Stimulated activated CD4-positive, alpha-beta T cell treated with anti-CD3 and anti-CD28 coated beads, Interleukin-4, amount 100 ng/mL, for 24 hours (primary cell): ENCODE measurements around the gene B3GAT1.

Experiments used
- DNase-seq: peaks from one replicate; pipeline ENCODE4 v3.0.0-alpha.2; 2020

B3GAT1 gene

GRCh38 chr11:134441281-134441680 is 29.2 kb upstream of the B3GAT1 start:
- DNase-seq: no peak

GRCh38 chr11:134440851-134441250 is 28.8 kb upstream of the B3GAT1 start:
- no peak for DNase-seq

- DNase-seq: no peak
Measured at GRCh38 chr11:134438542-134439537, 26.8 kb upstream of the B3GAT1 start.

GRCh38 chr11:134437821-134438220 is 25.8 kb upstream of the B3GAT1 start:
- DNase-seq: no peak

GRCh38 chr11:134436781-134437180 is 24.7 kb upstream of the B3GAT1 start:
- no peak for DNase-seq

GRCh38 chr11:134433806-134434205 is 21.8 kb upstream of the B3GAT1 start:
- DNase-seq: no peak

- DNase-seq: no peak
Measured at GRCh38 chr11:134433251-134433650, 21.2 kb upstream of the B3GAT1 start.

- no peak for DNase-seq
Measured at GRCh38 chr11:134432776-134433175, 20.7 kb upstream of the B3GAT1 start.

GRCh38 chr11:134429106-134429505 is 17.1 kb upstream of the B3GAT1 start:
- DNase-seq: no peak

GRCh38 chr11:134425816-134426536 is 13.9 kb upstream of the B3GAT1 start:
- DNase-seq: no peak

GRCh38 chr11:134425413-134425812 is 13.4 kb upstream of the B3GAT1 start:
- DNase-seq: no peak

GRCh38 chr11:134423106-134423505 is 11.1 kb upstream of the B3GAT1 start:
- DNase-seq: no peak

GRCh38 chr11:134417871-134418840 is 6.1 kb upstream of the B3GAT1 start:
- no peak for DNase-seq

- no peak for DNase-seq
Measured at GRCh38 chr11:134416726-134417125, 4.7 kb upstream of the B3GAT1 start.

- no peak for DNase-seq
Measured at GRCh38 chr11:134414766-134415765, 3.0 kb upstream of the B3GAT1 start.

GRCh38 chr11:134413826-134414731 is 2.0 kb upstream of the B3GAT1 start:
- no peak for DNase-seq

GRCh38 chr11:134413043-134413825 is 1.2 kb upstream of the B3GAT1 start:
- no peak for DNase-seq

GRCh38 chr11:134410766-134411165 is 1.3 kb downstream of the B3GAT1 start:
- DNase-seq: no peak
